Right lobe of liver (tissue), 4 donors: ENCODE data around the gene ARFGEF3.

Source experiments
- CTCF ChIP-seq, 4 donors: fragments of 200-600 bp in 3 of 4; fragments of 450-650 bp in 1 of 4; IDR thresholded peaks; one replicate each; pipeline versions ENCODE4 v1.5.1 to v1.8.0; 2016 to 2022; ENCODE audit warnings: antibody characterized with exemption in 4 of 4, mild to moderate bottlenecking in 2 of 4
- POLR2A ChIP-seq: fragments of 450-650 bp; IDR thresholded peaks from one replicate; pipeline ENCODE4 v1.6.1; 2017; ENCODE audit warnings: antibody characterized with exemption, mild to moderate bottlenecking
- donor health status: DM: no; HTN: no; CAD: no.
- donor health status: DM: no; HTN: no; CAD: no.
- donor health status: DM: no; HTN: yes; CAD: no.

GRCh38 chr6:138235205-138235604, 73.5 kb downstream of the ARFGEF3 start:
- TF ChIP-seq POLR2A (no peak), CTCF (IDR thresholded peaks at IDR 0.05) (no peak)
